NCI-H82 treated with DMSO at 0.1 percent for 48 hours (cell line): ENCODE results near the gene DGCR2.
"Not testable (repeated sequence)": the region's sequence is repeated elsewhere in the genome, so short reads cannot be mapped to it uniquely, and the experiment has no call there.

Source experiments
- DNase-seq: peaks from one replicate; lab custom pipeline; 2025; ENCODE audit not compliant: unreplicated experiment; lab: John Stamatoyannopoulos, UW

Gene DGCR2

DNA sequence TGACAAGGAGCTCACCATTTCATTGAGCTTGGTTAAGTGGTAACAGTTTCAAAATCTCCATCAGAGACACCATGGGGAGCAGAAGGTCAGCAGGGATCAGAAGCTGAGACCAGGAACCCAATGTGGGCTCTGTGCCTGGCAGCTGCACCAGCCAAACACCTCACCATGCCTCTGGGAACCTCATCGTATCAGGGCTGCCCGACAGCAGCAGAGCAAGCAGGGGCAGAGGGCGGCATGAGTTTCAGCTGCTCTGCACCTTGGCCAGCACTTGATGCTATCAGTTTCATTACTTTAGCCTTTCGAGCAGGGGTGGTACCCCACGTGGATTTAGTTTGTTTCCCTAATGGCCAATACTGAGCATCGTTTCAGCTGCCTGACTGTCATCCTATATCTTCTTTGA lies 77.8 kb downstream of the DGCR2 start:
- DNase-seq, result no peak

- no peak for DNase-seq
Measured at GRCh38 chr22:19043121-19044085, 78.8 kb downstream of the DGCR2 start.

DNA sequence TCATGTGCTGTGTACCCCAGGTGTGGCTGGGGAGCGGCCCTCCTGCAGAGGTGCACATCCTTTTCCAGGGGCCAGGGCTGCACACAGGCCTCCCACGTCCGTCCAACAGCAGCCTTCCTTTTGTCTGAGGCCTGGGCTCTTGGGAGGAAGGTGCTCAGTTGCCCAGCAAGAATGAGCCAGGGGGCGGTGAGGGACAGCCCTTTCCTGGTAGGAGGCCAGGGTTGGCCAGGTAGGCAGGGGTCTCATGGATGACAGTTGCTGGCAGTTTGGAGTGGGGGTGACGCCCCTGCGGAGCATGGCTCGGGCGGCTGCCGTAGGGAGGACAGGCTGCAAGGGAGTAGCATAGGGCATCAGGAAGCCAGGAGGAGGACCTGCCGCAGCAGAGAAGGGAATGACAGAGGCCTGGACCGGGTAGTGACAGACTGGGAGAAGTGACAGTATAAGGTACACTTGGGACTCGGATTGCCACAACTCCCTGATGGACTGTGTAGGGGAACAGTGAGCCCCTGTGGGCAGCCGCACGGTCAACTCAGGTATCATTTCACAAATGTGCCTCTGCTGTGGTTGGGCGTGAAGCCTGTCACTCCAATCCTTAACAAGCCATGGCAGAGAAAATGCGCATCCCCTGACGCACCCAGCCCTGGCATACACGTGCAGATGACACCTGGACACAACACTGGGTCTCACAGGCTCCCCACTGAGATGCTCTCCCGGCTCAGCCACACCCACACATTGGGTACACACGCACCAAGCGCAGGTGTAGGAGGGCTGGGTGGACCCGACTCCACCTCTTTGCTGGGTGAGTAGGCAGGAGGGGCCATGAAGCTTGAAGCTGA lies 79.7 kb downstream of the DGCR2 start:
- no peak for DNase-seq

- DNase-seq, result no peak
Measured at GRCh38 chr22:19041704-19042074, 80.5 kb downstream of the DGCR2 start.

GRCh38 chr22:19040888-19041703 lies 81.1 kb downstream of the DGCR2 start:
- DNase-seq, result no peak

DNA sequence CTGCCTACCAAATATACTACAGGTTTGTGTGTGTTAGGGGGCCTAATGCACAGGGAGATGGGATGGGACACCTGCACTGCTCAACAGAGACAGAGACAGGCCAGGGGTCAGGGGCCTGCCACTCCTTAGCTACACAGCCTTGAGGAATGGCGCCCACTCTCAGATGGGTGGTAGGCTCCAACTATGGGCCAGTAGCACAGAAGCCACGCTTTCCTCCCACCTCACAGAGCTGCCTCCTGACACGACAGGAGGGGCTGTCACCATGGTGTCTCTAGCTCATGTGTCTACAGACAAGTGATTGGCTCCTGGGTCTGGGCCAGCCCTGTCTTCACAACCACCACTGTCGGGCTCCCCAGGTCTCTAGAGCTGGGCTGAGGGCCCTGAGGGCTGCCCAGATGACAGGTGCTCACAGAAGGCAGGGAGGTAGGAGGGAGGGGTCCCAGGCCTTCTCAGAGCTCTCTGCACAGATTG lies 81.8 kb downstream of the DGCR2 start:
- no peak for DNase-seq

DNA sequence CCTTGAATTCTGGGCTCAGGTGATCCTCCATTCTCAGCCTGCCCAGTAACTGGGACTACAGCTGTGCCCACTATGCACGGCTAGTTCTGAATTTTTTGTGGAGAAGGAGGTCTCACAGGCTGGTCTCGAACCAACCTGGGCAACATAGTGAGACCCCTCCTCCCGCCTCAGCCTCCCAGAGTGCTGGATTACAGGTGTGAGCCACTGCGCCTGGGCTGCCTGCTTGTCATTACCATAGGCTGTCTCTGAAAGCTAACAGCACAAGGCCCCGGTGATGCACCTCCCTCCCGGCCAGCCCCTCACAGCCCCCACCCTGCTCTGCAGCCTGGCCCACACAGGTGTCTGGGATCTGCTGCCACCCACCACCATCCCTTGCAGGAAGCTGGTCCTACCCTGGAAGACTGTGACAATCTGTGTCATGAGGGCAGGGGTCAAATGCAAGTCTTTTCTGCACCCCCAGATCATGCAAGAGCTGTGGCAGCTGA lies 82.4 kb downstream of the DGCR2 start:
- DNase-seq, result no peak

GRCh38 chr22:19039448-19039780 lies 82.8 kb downstream of the DGCR2 start:
- no peak for DNase-seq

GRCh38 chr22:19038728-19039447 lies 83.3 kb downstream of the DGCR2 start:
- DNase-seq, result no peak

DNA sequence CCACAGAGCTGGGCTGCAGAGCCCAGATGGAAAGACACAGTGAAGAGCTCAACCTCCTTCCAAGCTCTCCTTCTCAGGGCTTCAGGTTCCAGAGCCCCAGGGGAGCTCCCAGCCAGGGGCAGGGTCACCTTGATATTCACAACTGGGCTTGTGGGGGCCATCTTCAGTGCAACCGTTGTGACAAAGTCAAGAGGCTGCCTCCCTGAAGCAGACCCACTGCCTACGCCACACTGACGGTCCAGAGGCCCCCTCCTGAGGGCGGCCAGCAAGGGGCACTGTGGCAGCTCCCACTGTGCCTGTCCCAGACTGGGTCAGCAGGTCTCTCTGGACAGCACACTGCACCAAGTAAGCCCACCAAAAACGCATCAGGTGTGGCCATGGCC lies 84.1 kb downstream of the DGCR2 start:
- no peak for DNase-seq

DNA sequence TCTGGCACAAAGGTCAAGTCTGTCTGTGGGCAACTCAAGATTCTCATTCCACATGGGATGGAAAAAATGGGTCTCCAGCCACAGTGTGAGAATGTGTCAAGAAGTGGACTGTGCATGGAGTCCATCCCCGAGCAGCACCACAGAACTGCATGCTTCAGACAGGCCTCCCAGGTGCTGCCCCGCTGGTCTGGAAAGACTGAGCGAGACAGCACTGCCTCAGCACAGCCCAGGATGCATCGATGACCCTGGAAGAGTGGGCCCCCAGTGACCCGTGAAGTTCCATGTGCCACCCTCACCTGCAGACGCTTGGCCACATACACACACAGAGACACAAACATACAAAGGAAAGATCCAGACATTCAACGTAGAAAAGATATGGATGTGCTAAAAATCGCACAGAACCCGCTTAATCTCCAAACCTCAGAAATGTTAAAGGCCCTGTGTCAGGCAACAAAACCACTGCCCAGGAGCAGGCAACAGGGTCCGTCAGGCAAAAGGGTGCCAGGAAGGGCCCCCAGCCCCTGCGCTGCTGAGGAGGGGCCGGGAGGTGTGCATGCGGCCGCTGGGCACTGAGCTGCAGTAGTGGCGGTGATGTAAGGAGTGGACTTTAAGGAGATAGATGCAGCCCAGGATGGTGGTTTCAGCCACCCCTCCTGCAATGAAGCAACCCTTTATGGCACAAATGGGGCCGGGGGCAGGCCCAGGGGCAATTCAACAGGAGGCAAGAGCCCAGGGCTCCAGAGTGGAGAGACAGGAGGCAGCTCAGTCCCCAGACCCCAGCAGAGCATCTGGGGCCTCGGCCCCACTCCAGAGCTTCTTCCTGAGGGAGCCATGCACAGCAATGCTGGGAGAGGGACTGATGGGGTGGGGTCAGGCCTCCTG lies 84.7 kb downstream of the DGCR2 start:
- no peak for DNase-seq

DNA sequence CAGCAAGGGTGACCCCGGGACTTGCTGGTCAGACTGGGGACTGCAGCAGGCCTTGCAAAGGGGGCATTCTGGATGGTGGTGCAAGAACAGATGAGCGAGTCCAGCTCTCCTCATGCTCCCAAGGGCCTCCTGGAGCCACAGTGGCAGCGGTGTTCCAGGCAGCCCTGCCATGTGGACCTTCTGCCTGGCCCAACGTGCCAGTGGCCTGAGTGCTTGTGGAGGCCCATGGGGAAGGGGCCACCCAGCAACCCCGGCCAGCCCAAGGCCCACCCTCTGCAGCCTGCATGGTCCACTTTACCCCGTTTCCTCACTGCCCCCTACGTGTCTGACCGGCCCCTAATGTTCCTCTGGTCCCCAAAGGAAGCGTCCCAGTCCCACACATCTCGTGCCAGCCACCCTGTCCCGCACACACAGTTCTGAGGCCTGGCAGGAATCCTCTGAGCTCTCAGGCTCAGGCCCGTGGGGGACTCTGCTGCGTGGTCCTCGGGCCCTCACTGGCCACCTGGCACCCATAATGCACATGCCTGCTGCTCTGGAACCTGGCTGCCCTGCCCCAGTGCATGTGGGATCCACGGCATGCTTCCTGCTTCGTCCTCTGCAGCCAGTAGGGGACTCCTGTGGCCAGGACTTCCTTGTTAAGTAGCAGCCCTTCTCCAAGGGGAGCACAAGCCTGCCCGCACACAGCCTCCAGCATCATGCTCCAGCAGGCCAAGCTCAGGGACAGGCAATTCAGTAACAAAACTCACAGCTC lies 85.5 kb downstream of the DGCR2 start:
- no peak for DNase-seq

DNA sequence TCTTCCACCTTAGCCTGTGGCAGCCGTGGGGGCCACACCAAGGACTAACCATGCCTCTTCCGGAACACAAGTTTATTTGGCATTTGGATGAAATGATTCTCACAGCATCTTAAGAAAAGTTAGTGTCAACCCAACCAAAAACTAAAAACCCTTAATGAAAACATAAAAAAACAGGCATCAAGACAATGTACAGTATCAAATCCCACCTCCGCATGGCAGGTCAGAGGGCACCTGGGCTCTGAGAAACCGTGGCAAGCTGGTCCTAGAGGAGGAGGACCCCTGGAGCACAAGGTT lies 86.0 kb downstream of the DGCR2 start:
- DNase-seq, result no peak

- DNase-seq, result no peak
Measured at GRCh38 chr22:19035474-19036228, 86.6 kb downstream of the DGCR2 start.

- not testable (repeated sequence) for DNase-seq
Measured at GRCh38 chr22:19035126-19035473, 87.1 kb downstream of the DGCR2 start.

- not testable (repeated sequence) for DNase-seq
Measured at GRCh38 chr22:19034724-19035120, 87.5 kb downstream of the DGCR2 start.

DNA sequence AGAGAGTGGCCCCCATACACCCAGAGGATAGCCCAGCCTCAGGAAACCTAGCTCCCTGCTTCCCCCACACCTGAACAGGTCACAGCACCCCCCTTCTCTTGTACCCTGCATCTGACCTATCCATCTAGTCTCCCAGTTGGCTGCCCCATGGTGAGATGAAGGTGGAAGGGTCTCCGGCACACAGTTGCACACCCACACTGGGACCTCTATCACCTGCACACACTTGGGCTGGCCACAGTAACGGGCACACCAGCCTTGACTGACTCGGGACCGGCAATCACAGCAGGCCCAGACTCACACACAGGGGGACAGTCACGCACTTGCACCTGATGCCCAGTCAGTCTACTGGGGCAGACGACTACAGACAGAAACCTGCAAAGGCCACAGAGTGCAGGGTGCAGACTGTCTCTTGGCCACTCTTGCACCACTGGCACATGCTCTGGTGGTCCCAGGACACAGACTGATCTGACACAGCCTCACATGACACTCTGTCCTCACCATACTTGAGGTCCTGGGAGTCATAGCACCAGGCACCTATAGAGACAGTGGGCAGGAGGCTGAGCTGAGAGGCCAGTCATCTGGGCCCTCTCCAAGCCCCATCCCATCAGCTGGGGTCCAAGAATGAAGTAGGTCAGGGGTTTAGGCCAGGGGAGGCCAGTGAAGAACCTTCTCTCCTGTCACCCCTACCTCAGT lies 88.0 kb downstream of the DGCR2 start:
- not testable (repeated sequence) for DNase-seq

GRCh38 chr22:19033568-19033905 lies 88.7 kb downstream of the DGCR2 start:
- not testable (repeated sequence) for DNase-seq
